Astrocyte (in vitro differentiated cells and primary cell): Measurements from ENCODE around the gene CYP39A1. TPM values are rescaled to one million over a fixed set of nuclear protein-coding genes. Genes with fewer than 3 reads are reported as not detected.

ENCODE experiments used
- DNase-seq: peaks from one replicate; pipeline ENCODE4 v3.0.0-alpha.2; 2010; ENCODE audit warnings: low read depth
- FAIRE-seq: peaks from 2 replicates; lab custom pipeline; 2011; peaks lifted over from hg19 to GRCh38; lab: Jason Lieb, UNC
- H2AFZ ChIP-seq: 2 replicates; pipeline ENCODE4 v1.6.0; 2012; ENCODE audit warnings: low read depth, low read length, inconsistent platforms
- H3K27ac ChIP-seq: 2 replicates; pipeline ENCODE4 v1.5.1; 2011; ENCODE audit warnings: low read depth, low read length, inconsistent platforms
- H3K27me3 ChIP-seq: 2 replicates; pipeline ENCODE4 v1.6.0; 2011; ENCODE audit warnings: low read length, inconsistent platforms; ENCODE audit not compliant: insufficient read depth
- H3K36me3 ChIP-seq: 2 replicates; pipeline ENCODE4 v1.5.1; 2011; ENCODE audit warnings: low read length, inconsistent platforms; ENCODE audit not compliant: insufficient read depth
- H3K4me1 ChIP-seq: 2 replicates; pipeline ENCODE4 v1.5.1; 2011; ENCODE audit warnings: low read length, inconsistent platforms; ENCODE audit not compliant: insufficient read depth
- H3K4me2 ChIP-seq: 2 replicates; pipeline ENCODE4 v1.6.0; 2012; ENCODE audit warnings: low read length, inconsistent platforms
- H3K4me3 ChIP-seq: 2 replicates; pipeline ENCODE4 v1.5.1; 2011; ENCODE audit warnings: low read depth, mild to moderate bottlenecking, low read length, inconsistent platforms; ENCODE audit not compliant: insufficient read depth
- H3K79me2 ChIP-seq: 2 replicates; pipeline ENCODE4 v1.6.0; 2012; ENCODE audit warnings: mild to moderate bottlenecking, low read length, inconsistent platforms; ENCODE audit not compliant: insufficient read depth
- H3K9ac ChIP-seq: 2 replicates; pipeline ENCODE4 v1.6.0; 2012; ENCODE audit warnings: mild to moderate bottlenecking, low read length, inconsistent platforms
- H3K9me3 ChIP-seq: 2 replicates; pipeline ENCODE4 v1.5.1; 2012; ENCODE audit warnings: low read depth, mild to moderate bottlenecking, low read length, inconsistent platforms; ENCODE audit not compliant: insufficient read depth
- H4K20me1 ChIP-seq: 2 replicates; pipeline ENCODE4 v1.6.0; 2012; ENCODE audit warnings: low read length, inconsistent platforms; ENCODE audit not compliant: insufficient read depth
- H3K27ac Mint-ChIP-seq: one replicate; pipeline ENCODE4 v1.8.0; 2021; ENCODE audit warnings: mild to moderate bottlenecking, mixed read lengths; ENCODE audit not compliant: unreplicated experiment
- H3K27me3 Mint-ChIP-seq: one replicate; pipeline ENCODE4 v1.8.0; 2021; ENCODE audit warnings: low read depth, mixed read lengths; ENCODE audit not compliant: unreplicated experiment
- H3K36me3 Mint-ChIP-seq: one replicate; pipeline ENCODE4 v1.8.0; 2021; ENCODE audit warnings: low read depth, mixed read lengths; ENCODE audit not compliant: unreplicated experiment
- H3K4me1 Mint-ChIP-seq: one replicate; pipeline ENCODE4 v1.8.0; 2021; ENCODE audit warnings: low read depth, mixed read lengths; ENCODE audit not compliant: unreplicated experiment
- H3K4me3 Mint-ChIP-seq: one replicate; pipeline ENCODE4 v1.8.0; 2021; ENCODE audit warnings: mild to moderate bottlenecking, moderate library complexity, mixed read lengths; ENCODE audit not compliant: unreplicated experiment
- H3K9me3 Mint-ChIP-seq: one replicate; pipeline ENCODE4 v1.8.0; 2021; ENCODE audit warnings: mild to moderate bottlenecking, mixed read lengths; ENCODE audit not compliant: unreplicated experiment
- EZH2 ChIP-seq: IDR thresholded peaks from 2 replicates; pipeline ENCODE4 v1.6.1; 2012; ENCODE audit warnings: mild to moderate bottlenecking, low read length, inconsistent platforms; ENCODE audit not compliant: insufficient read depth
- total RNA-seq: library from RNA; stranded (reverse); gene quantifications from 2 replicates; pipeline ENCODE4 v1.2.1, GENCODE V29; 2021
- TF ChIP-seq, protein P1 (sequence below): IDR thresholded peaks from 2 replicates; pipeline ENCODE4 v1.5.1; 2011; ENCODE audit warnings: low read depth, mild to moderate bottlenecking, inconsistent platforms, low read length, moderate library complexity; ENCODE audit not compliant: insufficient read depth

Gene CYP39A1
- total RNA-seq, 1 donor from 2014 or later: 0.84 TPM

- Histone ChIP-seq H3K27ac (no peak overlapping the region), H2AFZ (no peak overlapping the region), H3K9me3 (no peaks in the 10 kb centered on the region), H3K9ac (no peak overlapping the region), H3K4me3 (no peak overlapping the region), H3K79me2 (no peaks in the 10 kb centered on the region), H3K27me3 (peaks cover 2% of the 10 kb centered on the region), H4K20me1 (no peaks in the 10 kb centered on the region), H3K36me3 (no peaks in the 10 kb centered on the region), H3K4me2 (no peak overlapping the region), H3K4me1 (no peaks in the 10 kb centered on the region)
- no peak for FAIRE-seq
- Mint-ChIP-seq H3K27ac (no peak overlapping the region), H3K36me3 (no peaks in the 10 kb centered on the region), H3K27me3 (no peaks in the 10 kb centered on the region), H3K9me3 (no peaks in the 10 kb centered on the region), H3K4me1 (no peaks in the 10 kb centered on the region), H3K4me3 (no peak overlapping the region)
- DNase-seq: no peak
- TF ChIP-seq EZH2: no peak
- TF ChIP-seq, protein P1, sequence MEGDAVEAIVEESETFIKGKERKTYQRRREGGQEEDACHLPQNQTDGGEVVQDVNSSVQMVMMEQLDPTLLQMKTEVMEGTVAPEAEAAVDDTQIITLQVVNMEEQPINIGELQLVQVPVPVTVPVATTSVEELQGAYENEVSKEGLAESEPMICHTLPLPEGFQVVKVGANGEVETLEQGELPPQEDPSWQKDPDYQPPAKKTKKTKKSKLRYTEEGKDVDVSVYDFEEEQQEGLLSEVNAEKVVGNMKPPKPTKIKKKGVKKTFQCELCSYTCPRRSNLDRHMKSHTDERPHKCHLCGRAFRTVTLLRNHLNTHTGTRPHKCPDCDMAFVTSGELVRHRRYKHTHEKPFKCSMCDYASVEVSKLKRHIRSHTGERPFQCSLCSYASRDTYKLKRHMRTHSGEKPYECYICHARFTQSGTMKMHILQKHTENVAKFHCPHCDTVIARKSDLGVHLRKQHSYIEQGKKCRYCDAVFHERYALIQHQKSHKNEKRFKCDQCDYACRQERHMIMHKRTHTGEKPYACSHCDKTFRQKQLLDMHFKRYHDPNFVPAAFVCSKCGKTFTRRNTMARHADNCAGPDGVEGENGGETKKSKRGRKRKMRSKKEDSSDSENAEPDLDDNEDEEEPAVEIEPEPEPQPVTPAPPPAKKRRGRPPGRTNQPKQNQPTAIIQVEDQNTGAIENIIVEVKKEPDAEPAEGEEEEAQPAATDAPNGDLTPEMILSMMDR: no peak
Measured at GRCh38 chr6:46501136-46502089, 151.2 kb downstream of the CYP39A1 start.

DNA sequence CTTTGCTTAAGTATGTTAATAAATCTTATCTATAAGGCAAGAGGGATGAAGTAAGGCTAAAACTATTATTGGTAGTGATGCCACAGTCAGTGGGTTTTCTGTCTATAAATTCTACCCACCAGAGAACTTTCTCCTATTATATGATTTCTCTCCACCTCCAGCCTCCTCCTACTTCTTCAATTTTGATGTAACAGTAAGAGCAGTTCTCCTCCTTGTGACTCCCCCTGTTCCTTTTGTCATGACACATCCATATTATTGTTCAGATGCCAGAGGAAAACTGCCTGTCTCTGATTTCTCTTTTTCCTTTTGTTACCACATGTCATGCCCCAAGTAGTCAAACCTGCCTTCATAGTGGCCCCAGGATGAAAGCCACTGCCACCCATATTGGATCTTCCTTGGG is 152.2 kb downstream of the CYP39A1 start:
- DNase-seq: no peak
- Mint-ChIP-seq H3K36me3 (no peaks in the 10 kb centered on the region), H3K4me3 (no peak overlapping the region), H3K4me1 (no peaks in the 10 kb centered on the region), H3K27me3 (no peaks in the 10 kb centered on the region), H3K9me3 (no peaks in the 10 kb centered on the region), H3K27ac (no peak overlapping the region)
- Histone ChIP-seq H2AFZ (no peak overlapping the region), H3K9ac (no peak overlapping the region), H3K4me1 (no peaks in the 10 kb centered on the region), H3K4me3 (no peak overlapping the region), H3K27me3 (peaks cover 2% of the 10 kb centered on the region), H3K79me2 (no peaks in the 10 kb centered on the region), H3K36me3 (no peaks in the 10 kb centered on the region), H3K27ac (no peak overlapping the region), H3K9me3 (no peaks in the 10 kb centered on the region), H3K4me2 (no peak overlapping the region), H4K20me1 (no peaks in the 10 kb centered on the region)
- TF ChIP-seq EZH2: no peak
- TF ChIP-seq, protein P1: no peak
- FAIRE-seq: no peak

Other genes with a start within 250 kb of the CYP39A1 start
- 9.9 and 10.6 TPM in 2 replicates for gene RCAN2, start 161.4 kb downstream of the CYP39A1 start, total RNA-seq
- 4.3 and 4.4 TPM in 2 replicates for gene SLC25A27, start 157 bp upstream of the CYP39A1 start, total RNA-seq
- gene TDRD6, start 35.1 kb upstream of the CYP39A1 start, total RNA-seq: 0.02 TPM in 1 of 2 replicates, not detected in the other
- gene PLA2G7, start 82.6 kb upstream of the CYP39A1 start, total RNA-seq: 0.43 and 0.48 TPM in 2 replicates
- not detected in 2 replicates for gene ANKRD66, start 94.1 kb upstream of the CYP39A1 start, total RNA-seq
- gene MEP1A, start 140.6 kb upstream of the CYP39A1 start, total RNA-seq: not detected in 2 replicates